Measurements from ENCODE around the gene MANSC4. TPM values are rescaled to one million over a fixed set of nuclear protein-coding genes. Genes with fewer than 3 reads are reported as not detected.

MANSC4 gene
- total and polyA plus RNA-seq, 2 donors (not counting 1 experiment from before 2014, with no cell fraction given): 0.25 TPM; not detected in 1

DNA sequence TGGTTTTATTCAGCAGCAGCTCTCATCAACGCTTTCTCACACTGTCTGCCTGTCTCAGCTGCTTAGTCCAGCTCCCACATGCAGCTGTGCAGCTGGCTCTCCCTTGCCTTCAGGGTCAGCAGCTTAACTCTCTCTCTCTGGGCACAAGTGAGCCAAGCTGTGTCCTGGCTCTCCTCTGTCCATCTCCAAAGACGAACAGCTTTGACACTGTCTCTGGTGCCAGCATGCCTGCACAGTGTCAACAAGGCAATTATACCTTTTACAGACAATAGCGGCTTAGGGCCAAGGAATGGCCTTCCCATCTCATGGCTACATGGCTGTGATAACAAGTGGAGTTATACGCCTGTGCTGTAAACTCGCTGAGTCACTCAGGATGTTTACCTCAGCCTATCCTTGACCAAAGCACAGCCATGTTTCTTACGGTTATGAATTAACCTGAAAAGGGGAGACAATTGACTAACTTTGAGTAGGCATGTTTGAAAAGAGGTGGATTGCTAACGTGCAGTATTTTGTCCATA, 38.4 kb upstream of the MANSC4 start:
- H3K4me3 ChIP-seq (ENCODE audit: control extremely low read depth in 1 of 5, extremely low read depth in 1 of 5, insufficient read depth in 1 of 5, low read depth in 2 of 5, low read length in 4 of 5): no peak overlapping the region
- TF ChIP-seq CTCF (IDR thresholded peaks at IDR 0.05): no peak
- no peak for TF ChIP-seq EZH2 (IDR thresholded peaks at IDR 0.05; ENCODE audit: borderline replicate concordance, insufficient read depth, low read depth, low read length, poor library complexity, severe bottlenecking)
- Mint-ChIP-seq H3K27me3 (peaks cover 9% of the 10 kb centered on the region), H3K4me1 (peaks cover 22% of the 10 kb centered on the region), H3K27ac (no peak overlapping the region), H3K4me3 (no peak overlapping the region), H3K9me3 (ENCODE audit: insufficient read depth) (no peaks in the 10 kb centered on the region)
- no peaks in the 10 kb centered on the region for H3K79me2 ChIP-seq (ENCODE audit: control insufficient read depth, insufficient read depth, low read length)
- H3K4me2 ChIP-seq (replicated peaks; ENCODE audit: low read depth, low read length, poor library complexity, severe bottlenecking): no peak overlapping the region
- DNase-seq (no peak), ATAC-seq (ENCODE audit: low read depth) (no peak)
- H3K4me1 ChIP-seq (ENCODE audit: control insufficient read depth in 2 of 2, insufficient read depth in 2 of 2, low read length in 2 of 2): peaks cover 3 to 10% of the 10 kb centered on the region in 2 donors
- intact Hi-C loops (cut with micrococcal nuclease): no loop called here
- POLR2A ChIA-PET: no interaction called here
- no peaks in the 10 kb centered on the region for H3K9me3 ChIP-seq (ENCODE audit: control extremely low read depth in 1 of 3, control insufficient read depth in 2 of 3, insufficient read depth in 1 of 3, low read length in 2 of 3)
- H4K20me1 ChIP-seq (ENCODE audit: control insufficient read depth, insufficient read depth, low read length, poor library complexity, severe bottlenecking): no peaks in the 10 kb centered on the region
- H3K27me3 ChIP-seq (replicated peaks in 1 of 4; ENCODE audit: control extremely low read depth in 1 of 4, control insufficient read depth in 3 of 4, insufficient read depth in 4 of 4, low read length in 3 of 4): no peaks in the 10 kb centered on the region
- WGBS (ENCODE audit: insufficient coverage): 93% methylated on average over 3 of the region's 7 CpGs
- CTCF ChIA-PET: no interaction called here
- no peak overlapping the region for H3K27ac ChIP-seq (ENCODE audit: low read length in 2 of 2)
- no peaks in the 10 kb centered on the region for H3K36me3 ChIP-seq (replicated peaks in 1 of 2; ENCODE audit: control extremely low read depth in 1 of 2, control insufficient read depth in 1 of 2, extremely low read depth in 1 of 2, insufficient read depth in 2 of 2, low read length in 1 of 2)
- no peak overlapping the region for H3K9ac ChIP-seq (ENCODE audit: low read length)
- no peak overlapping the region for H2AFZ ChIP-seq (ENCODE audit: insufficient read depth, low read depth, low read length, poor library complexity, severe bottlenecking)

GRCh38 chr12:27817766-27818165, 37.7 kb upstream of the MANSC4 start:
- 100% methylated on average over 3 of the region's 4 CpGs for WGBS (ENCODE audit: insufficient coverage)
- intact Hi-C loops (cut with micrococcal nuclease): no loop called here
- H3K9ac ChIP-seq (ENCODE audit: low read length): no peak overlapping the region
- H3K4me2 ChIP-seq (replicated peaks; ENCODE audit: low read depth, low read length, poor library complexity, severe bottlenecking): no peak overlapping the region
- H3K4me1 ChIP-seq (ENCODE audit: control insufficient read depth in 2 of 2, insufficient read depth in 2 of 2, low read length in 2 of 2): peaks cover 3 to 9% of the 10 kb centered on the region in 2 donors
- no peaks in the 10 kb centered on the region for H4K20me1 ChIP-seq (ENCODE audit: control insufficient read depth, insufficient read depth, low read length, poor library complexity, severe bottlenecking)
- H3K9me3 Mint-ChIP-seq (ENCODE audit: insufficient read depth): no peaks in the 10 kb centered on the region
- CTCF ChIA-PET: no interaction called here
- peaks cover 4% of the 10 kb centered on the region for H3K27me3 Mint-ChIP-seq
- DNase-seq (no peak), ATAC-seq (ENCODE audit: low read depth) (no peak)
- H3K27ac Mint-ChIP-seq: no peak overlapping the region
- POLR2A ChIA-PET: no interaction called here
- no peaks in the 10 kb centered on the region for H3K9me3 ChIP-seq (ENCODE audit: control extremely low read depth in 1 of 3, control insufficient read depth in 2 of 3, insufficient read depth in 1 of 3, low read length in 2 of 3)
- TF ChIP-seq EZH2 (IDR thresholded peaks at IDR 0.05; ENCODE audit: borderline replicate concordance, insufficient read depth, low read depth, low read length, poor library complexity, severe bottlenecking) (no peak), CTCF (IDR thresholded peaks at IDR 0.05) (no peak)
- no peak overlapping the region for H3K27ac ChIP-seq (ENCODE audit: low read length in 2 of 2)
- no peak overlapping the region for H2AFZ ChIP-seq (ENCODE audit: insufficient read depth, low read depth, low read length, poor library complexity, severe bottlenecking)
- no peak overlapping the region for H3K4me3 Mint-ChIP-seq
- peaks cover 16% of the 10 kb centered on the region for H3K4me1 Mint-ChIP-seq
- no peaks in the 10 kb centered on the region for H3K27me3 ChIP-seq (replicated peaks in 1 of 4; ENCODE audit: control extremely low read depth in 1 of 4, control insufficient read depth in 3 of 4, insufficient read depth in 4 of 4, low read length in 3 of 4)
- H3K79me2 ChIP-seq (ENCODE audit: control insufficient read depth, insufficient read depth, low read length): no peaks in the 10 kb centered on the region
- no peak overlapping the region for H3K4me3 ChIP-seq (ENCODE audit: control extremely low read depth in 1 of 5, extremely low read depth in 1 of 5, insufficient read depth in 1 of 5, low read depth in 2 of 5, low read length in 4 of 5)
- H3K36me3 ChIP-seq (replicated peaks in 1 of 2; ENCODE audit: control extremely low read depth in 1 of 2, control insufficient read depth in 1 of 2, extremely low read depth in 1 of 2, insufficient read depth in 2 of 2, low read length in 1 of 2): no peaks in the 10 kb centered on the region
